ENCODE measurements around the gene OR5L2.

The OR5L2 gene

GRCh38 chr11:55826919-55827318, at the start of gene OR5L2:
TSS of gene OR5L2 (plus strand) at chr11:55827219. CDS start at chr11:55827219, 0 bp downstream.
- TF ChIP-seq CTCF (IDR thresholded peaks at IDR 0.05; ENCODE audit: low read depth, low read length, missing control alignments) = no peak
- DNase-seq (ENCODE audit: extremely low read depth, low read depth) = no peak
- H3K4me3 ChIP-seq (replicated peaks; ENCODE audit: low read depth, low read length) = no peak within 1 kb of the TSS

- no peak for DNase-seq (ENCODE audit: extremely low read depth, low read depth)
- TF ChIP-seq CTCF (IDR thresholded peaks at IDR 0.05; ENCODE audit: low read depth, low read length, missing control alignments) = no peak
Observed at GRCh38 chr11:55791606-55792005, 35.4 kb upstream of the OR5L2 start.

GRCh38 chr11:55793321-55793720, 33.7 kb upstream of the OR5L2 start:
- H3K4me3 ChIP-seq (replicated peaks; ENCODE audit: low read depth, low read length) = no peak overlapping the region
- no peak for DNase-seq (ENCODE audit: extremely low read depth, low read depth)
- TF ChIP-seq CTCF (IDR thresholded peaks at IDR 0.05; ENCODE audit: low read depth, low read length, missing control alignments) = no peak

More at GRCh38 chr11:55791606-55792005, 35.4 kb upstream of the OR5L2 start:
- no peak overlapping the region for H3K4me3 ChIP-seq (replicated peaks; ENCODE audit: low read depth, low read length)

GRCh38 chr11:55795256-55795655, 31.8 kb upstream of the OR5L2 start, which contains the start of gene OR5D14:
TSS of gene OR5D14 (plus strand) at chr11:55795556. CDS start at chr11:55795556, 0 bp downstream.
- no peak within 1 kb of the TSS for H3K4me3 ChIP-seq (replicated peaks; ENCODE audit: low read depth, low read length)
- no peak for TF ChIP-seq CTCF (IDR thresholded peaks at IDR 0.05; ENCODE audit: low read depth, low read length, missing control alignments)
- DNase-seq (ENCODE audit: extremely low read depth, low read depth) = no peak

- TF ChIP-seq CTCF (IDR thresholded peaks at IDR 0.05; ENCODE audit: low read depth, low read length, missing control alignments) = no peak
- DNase-seq (ENCODE audit: extremely low read depth, low read depth) = no peak
- no peak overlapping the region for H3K4me3 ChIP-seq (replicated peaks; ENCODE audit: low read depth, low read length)
Observed at GRCh38 chr11:55806248-55806647, 20.8 kb upstream of the OR5L2 start.

- no peak for DNase-seq (ENCODE audit: extremely low read depth, low read depth)
- no peak within 1 kb of the TSS for H3K4me3 ChIP-seq (replicated peaks; ENCODE audit: low read depth, low read length)
- TF ChIP-seq CTCF (IDR thresholded peaks at IDR 0.05; ENCODE audit: low read depth, low read length, missing control alignments) = no peak
Observed at GRCh38 chr11:55811067-55811466, 16.0 kb upstream of the OR5L2 start, which contains the start of gene OR5L1. TSS of gene OR5L1 (plus strand) at chr11:55811367. CDS start at chr11:55811467, 100 bp downstream.

GRCh38 chr11:55819330-55819729, 7.7 kb upstream of the OR5L2 start, which contains the start of gene OR5D18:
TSS of gene OR5D18 (plus strand) at chr11:55819630. CDS start at chr11:55819630, 0 bp downstream.
- no peak for TF ChIP-seq CTCF (IDR thresholded peaks at IDR 0.05; ENCODE audit: low read depth, low read length, missing control alignments)
- H3K4me3 ChIP-seq (replicated peaks; ENCODE audit: low read depth, low read length) = no peak within 1 kb of the TSS
- DNase-seq (ENCODE audit: extremely low read depth, low read depth) = no peak
